T-cell (primary cell): ENCODE measurements around the gene PIK3CD. TPM values are rescaled to one million over a fixed set of nuclear protein-coding genes. Genes with fewer than 3 reads are reported as not detected.
A peak's percentile ranks its signal among the peaks of the same experiment; 100 is the strongest.

Experiments
- ATAC-seq, 4 experiments: fragments of 200-7000 bp in 3 of 4; fragments of 150-1000 bp in 1 of 4; cut with Tn5 transposase; replicated peaks in 1 of 4; 1 replicate in 3 of 4; 2 replicates in 1 of 4; pipeline ENCODE4 v1.10.0; 2021; ENCODE audit warnings: moderate library complexity in 3 of 4, mild to moderate bottlenecking in 2 of 4, moderate number of reproducible peaks in 1 of 4
- CTCF ChIA-PET, 2 donors: fragments of 300-600 bp; sonication (Branson Sonifier 250); formaldehyde crosslinking; loops; one replicate each; lab custom pipeline; 2022; ENCODE audit warnings: antibody characterized with exemption in 2 of 2; lab: Charles Lee
- POLR2A ChIA-PET, 2 donors: fragments of 300-600 bp; sonication (Branson Sonifier 250); formaldehyde crosslinking; loops; one replicate each; lab custom pipeline; 2022; ENCODE audit warnings: antibody characterized with exemption in 2 of 2; lab: Charles Lee
- DNase-seq, 35 experiments: peaks; one replicate each; pipeline versions ENCODE4 v3.0.0 to v3.0.0-alpha.2; 2013 to 2023
- H3K27ac ChIP-seq: one replicate; pipeline ENCODE4 v1.5.1; 2013; ENCODE audit warnings: low read length
- H3K27me3 ChIP-seq, 2 experiments: replicated peaks in 1 of 2; 1 replicate in 1 of 2; 2 replicates in 1 of 2; pipeline versions ENCODE4 v1.6.1 to v1.7.0; 2013; ENCODE audit warnings: low read length in 1 of 2, mixed read lengths in 1 of 2; ENCODE audit not compliant: control insufficient read depth in 2 of 2, insufficient read depth in 2 of 2; ENCODE audit errors: extremely low read depth in 1 of 2
- H3K36me3 ChIP-seq, 2 donors: 1 replicate in 1 of 2; 2 replicates in 1 of 2; pipeline versions ENCODE4 v1.6.1 to v1.7.0; 2013; ENCODE audit warnings: low read length in 1 of 2; ENCODE audit not compliant: control insufficient read depth in 2 of 2, insufficient read depth in 1 of 2; ENCODE audit errors: extremely low read depth in 1 of 2
- H3K4me1 ChIP-seq, 2 experiments: 1 replicate in 1 of 2; 2 replicates in 1 of 2; pipeline versions ENCODE4 v1.6.1 to v1.7.0; 2013; ENCODE audit warnings: low read length in 2 of 2, mixed read lengths in 1 of 2; ENCODE audit not compliant: insufficient read depth in 2 of 2, control insufficient read depth in 1 of 2; ENCODE audit errors: extremely low read depth in 1 of 2
- H3K4me3 ChIP-seq, 2 donors: 1 replicate in 1 of 2; 2 replicates in 1 of 2; pipeline versions ENCODE4 v1.5.1 to v1.7.0; 2013; ENCODE audit warnings: mild to moderate bottlenecking in 2 of 2, low read length in 1 of 2, moderate library complexity in 1 of 2; ENCODE audit not compliant: control insufficient read depth in 1 of 2; ENCODE audit errors: extremely low read depth in 1 of 2
- H3K9me3 ChIP-seq: 2 replicates; pipeline ENCODE4 v1.7.0; 2013
- H3K27ac Mint-ChIP-seq, 2 donors: one replicate each; pipeline ENCODE4 v1.8.0; 2020 to 2021; ENCODE audit warnings: mild to moderate bottlenecking in 2 of 2, mixed read lengths in 2 of 2
- H3K27me3 Mint-ChIP-seq, 2 donors: one replicate each; pipeline ENCODE4 v1.8.0; 2021 to 2022; ENCODE audit warnings: mixed read lengths in 2 of 2
- H3K36me3 Mint-ChIP-seq: one replicate; pipeline ENCODE4 v1.8.0; 2021; ENCODE audit warnings: mixed read lengths
- H3K4me1 Mint-ChIP-seq, 3 donors: one replicate each; pipeline ENCODE4 v1.8.0; 2020 to 2022; ENCODE audit warnings: mixed read lengths in 3 of 3, mild to moderate bottlenecking in 1 of 3
- H3K4me3 Mint-ChIP-seq, 3 donors: one replicate each; pipeline ENCODE4 v1.8.0; 2020 to 2022; ENCODE audit warnings: mild to moderate bottlenecking in 3 of 3, mixed read lengths in 3 of 3, moderate library complexity in 3 of 3
- H3K9me3 Mint-ChIP-seq, 3 donors: one replicate each; pipeline ENCODE4 v1.8.0; 2020 to 2022; ENCODE audit warnings: mixed read lengths in 3 of 3
- WGBS: methylation state at CpG from one replicate; pipeline ENCODE4 v1.1.5; 2013; ENCODE audit warnings: missing lambda C conversion rate; ENCODE audit not compliant: insufficient coverage; 5-methylcytosine and 5-hydroxymethylcytosine counted together
- total RNA-seq, 35 experiments: library from RNA in 6 of 35; stranded (reverse) in 6 of 35; fragments of 120-200 nt in 1 of 35; gene quantifications; one replicate each; pipeline versions ENCODE4 v1.2.1 to v1.2.4 and lab custom pipeline; 2013 to 2026

The PIK3CD gene
- total RNA-seq, 5 donors from 2014 or later (not counting 1 experiment from before 2014, with no cell fraction given) = 246 to 313 (median 280) TPM

- ChIA-PET POLR2A (interaction anchor here in 1 of 2 donors (0.5 kb wide), 1 partner anchor 9 kb away, joined by 3 read pairs; no protein-coding TSS in a partner anchor), CTCF (no interaction called here)
- Mint-ChIP-seq H3K9me3 (no peaks in the 10 kb centered on the region), H3K4me3 (peak overlapping the region; percentile 94 to 100 (median 100)), H3K36me3 (no peaks in the 10 kb centered on the region), H3K27me3 (no peaks in the 10 kb centered on the region), H3K4me1 (peaks cover 71 to 75% (median 71%) of the 10 kb centered on the region in 3 donors), H3K27ac (peak overlapping the region; percentile 98 to 99)
- Histone ChIP-seq H3K27me3 (no peaks in the 10 kb centered on the region), H3K9me3 (no peaks in the 10 kb centered on the region), H3K4me3 (peak overlapping the region; percentile 70 to 82), H3K36me3 (no peaks in the 10 kb centered on the region), H3K27ac (no peak overlapping the region), H3K4me1 (peaks cover 3 to 73% of the 10 kb centered on the region in 2 experiments)
- WGBS = 0% methylated on average over 3 of the region's 10 CpGs
- DNase-seq = no peak
- no peak for ATAC-seq
Measured at GRCh38 chr1:9651220-9651564, 339 bp upstream of the PIK3CD start.

- POLR2A ChIA-PET = interaction anchor here in 1 of 2 donors (0.6 to 0.7 kb wide), 4 partner anchors 22 to 226 kb away, joined by 3 to 21 read pairs (median 7); no protein-coding TSS in a partner anchor
- Mint-ChIP-seq H3K4me1 (peaks cover 76 to 85% (median 77%) of the 10 kb centered on the region in 3 donors), H3K9me3 (no peaks in the 10 kb centered on the region)
Measured at GRCh38 chr1:9652379-9653209, 1.1 kb downstream of the PIK3CD start.

DNA sequence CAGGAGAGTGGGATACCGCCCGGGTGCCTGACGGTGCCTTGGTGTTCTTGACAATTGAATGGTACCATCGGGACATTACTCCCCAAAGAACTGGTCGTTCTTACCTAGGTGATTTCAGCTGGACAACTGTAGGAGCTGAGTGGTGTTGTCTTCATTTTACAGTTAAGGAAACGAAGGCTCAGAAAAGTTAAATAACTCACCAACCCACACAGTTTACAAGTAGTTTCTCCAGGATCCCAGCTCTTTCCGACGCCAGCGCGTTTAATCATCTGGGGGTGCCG lies 1.6 kb downstream of the PIK3CD start:
- Histone ChIP-seq H3K4me1 (peaks cover 11 to 79% of the 10 kb centered on the region in 2 experiments), H3K27ac (peak overlapping the region; percentile 58), H3K4me3 (peak overlapping the region; percentile 70 to 82), H3K36me3 (no peaks in the 10 kb centered on the region), H3K9me3 (no peaks in the 10 kb centered on the region), H3K27me3 (no peaks in the 10 kb centered on the region)
- Mint-ChIP-seq H3K4me1 (peaks cover 76 to 85% (median 77%) of the 10 kb centered on the region in 3 donors), H3K27me3 (no peaks in the 10 kb centered on the region), H3K36me3 (no peaks in the 10 kb centered on the region), H3K9me3 (no peaks in the 10 kb centered on the region), H3K4me3 (peak overlapping the region; percentile 96 to 100 (median 97)), H3K27ac (peak overlapping the region; percentile 98)
- DNase-seq (peak in 1 of 35 experiments; percentile 35), ATAC-seq (no peak)
- ChIA-PET POLR2A (interaction anchor here in 1 of 2 donors (0.7 kb wide), 1 partner anchor 27 kb away, joined by 21 read pairs; no protein-coding TSS in a partner anchor), CTCF (interaction anchor here (0.6 to 5.6 kb wide), 3 partner anchors 25 to 1501 kb away, joined by 3 to 60 read pairs (median 9); no protein-coding TSS in a partner anchor)
- WGBS = no CpG with 5 or more reads among the region's 11 CpGs

More at GRCh38 chr1:9652379-9653209, 1.1 kb downstream of the PIK3CD start:
- under 1% methylated on average over 37 of the region's 55 CpGs for WGBS
- Mint-ChIP-seq H3K4me3 (peak overlapping the region; percentile 96 to 100 (median 97)), H3K36me3 (no peaks in the 10 kb centered on the region), H3K27me3 (no peaks in the 10 kb centered on the region), H3K27ac (peak overlapping the region; percentile 98)
- ATAC-seq (peak; percentile 60 to 64 (median 62)), DNase-seq (peak; percentile 53 to 87 (median 74))
- H3K36me3 ChIP-seq = no peaks in the 10 kb centered on the region
- no peaks in the 10 kb centered on the region for H3K27me3 ChIP-seq
- no peaks in the 10 kb centered on the region for H3K9me3 ChIP-seq
- peak overlapping the region; percentile 58 for H3K27ac ChIP-seq
- CTCF ChIA-PET = interaction anchor here (0.6 to 5.6 kb wide), 8 partner anchors 12 to 1502 kb away, joined by 3 to 60 read pairs (median 9); no protein-coding TSS in a partner anchor
- peak overlapping the region; percentile 70 to 82 for H3K4me3 ChIP-seq
- H3K4me1 ChIP-seq = peaks cover 9 to 78% of the 10 kb centered on the region in 2 experiments

- Mint-ChIP-seq H3K4me3 (peak overlapping the region; percentile 96 to 100 (median 97)), H3K4me1 (peaks cover 76 to 82% (median 77%) of the 10 kb centered on the region in 3 donors), H3K27me3 (no peaks in the 10 kb centered on the region), H3K9me3 (no peaks in the 10 kb centered on the region), H3K36me3 (no peaks in the 10 kb centered on the region), H3K27ac (peak overlapping the region; percentile 98)
- Histone ChIP-seq H3K9me3 (no peaks in the 10 kb centered on the region), H3K27me3 (no peaks in the 10 kb centered on the region), H3K4me1 (peaks cover 12 to 79% of the 10 kb centered on the region in 2 experiments), H3K4me3 (peak overlapping the region; percentile 70 to 82), H3K27ac (peak overlapping the region; percentile 58), H3K36me3 (no peaks in the 10 kb centered on the region)
- ChIA-PET CTCF (interaction anchor here (0.6 to 5.6 kb wide), 4 partner anchors 9 to 1501 kb away, joined by 3 to 60 read pairs (median 6); no protein-coding TSS in a partner anchor), POLR2A (interaction anchor here in 1 of 2 donors (0.7 to 1.1 kb wide), 2 partner anchors 14 to 28 kb away, joined by 5 to 21 read pairs; no protein-coding TSS in a partner anchor)
- ATAC-seq = peak in 3 of 4 experiments; percentile 1 to 10 (median 3)
- DNase-seq = peak in 15 of 35 experiments; percentile 9 to 54 (median 21)
- 8% methylated on average over 3 of the region's 10 CpGs for WGBS
Measured at GRCh38 chr1:9653491-9654050, 2.0 kb downstream of the PIK3CD start.

- CTCF ChIA-PET = interaction anchor here (0.5 to 5.6 kb wide), 6 partner anchors 9 to 1679 kb away, joined by 3 to 60 read pairs (median 6); no protein-coding TSS in a partner anchor
- Mint-ChIP-seq H3K27ac (peak overlapping the region; percentile 98), H3K27me3 (no peaks in the 10 kb centered on the region), H3K4me3 (peak overlapping the region; percentile 96 to 100 (median 97)), H3K36me3 (no peaks in the 10 kb centered on the region), H3K9me3 (no peaks in the 10 kb centered on the region), H3K4me1 (peaks cover 75 to 82% (median 79%) of the 10 kb centered on the region in 3 donors)
- 5% methylated on average over 25 of the region's 25 CpGs for WGBS
- no peaks in the 10 kb centered on the region for H3K27me3 ChIP-seq
- H3K4me3 ChIP-seq = peak overlapping the region; percentile 70 to 82
- POLR2A ChIA-PET = interaction anchor here (0.7 to 1.1 kb wide), 6 partner anchors 14 to 61 kb away, joined by 3 to 5 read pairs (median 4); no protein-coding TSS in a partner anchor
- peak; percentile 13 to 21 (median 18) for ATAC-seq
- H3K27ac ChIP-seq = peak overlapping the region; percentile 58
- DNase-seq = peak in 12 of 35 experiments; percentile 3 to 47 (median 18)
- peaks cover 0 to 2% of the 10 kb centered on the region in 2 donors for H3K36me3 ChIP-seq
- no peaks in the 10 kb centered on the region for H3K9me3 ChIP-seq
- H3K4me1 ChIP-seq = peaks cover 15 to 80% of the 10 kb centered on the region in 2 experiments
Measured at GRCh38 chr1:9654051-9654833, 2.7 kb downstream of the PIK3CD start.
